Right lobe of liver (tissue), 6 donors: Measurements from ENCODE around the gene ATG7. TPM values are rescaled to one million over a fixed set of nuclear protein-coding genes. Genes with fewer than 3 reads are reported as not detected.

ENCODE experiments used
- ATAC-seq, 4 donors: fragments of 200-7000 bp; cut with Tn5 transposase; one replicate each; pipeline ENCODE4 v1.9.1; 2020; ENCODE audit warnings: mild to moderate bottlenecking in 4 of 4, moderate library complexity in 4 of 4
- DNase-seq, 3 donors: peaks; one replicate each; pipeline ENCODE4 v3.0.0-alpha.2; 2020
- H3K27ac ChIP-seq, 3 donors: fragments of 200-600 bp; one replicate each; pipeline ENCODE4 v1.8.0; 2022
- H3K27me3 ChIP-seq, 2 donors: fragments of 200-600 bp; one replicate each; pipeline ENCODE4 v1.8.0; 2022
- H3K36me3 ChIP-seq, 4 donors: fragments of 200-600 bp; sonication (generic) in 1 of 4; one replicate each; pipeline versions ENCODE4 v1.5.1 to v1.8.0; 2017 to 2022; ENCODE audit warnings: control low read depth in 1 of 4
- H3K4me1 ChIP-seq, 4 donors: fragments of 200-600 bp; sonication (generic) in 1 of 4; one replicate each; pipeline versions ENCODE4 v1.5.1 to v1.8.0; 2017 to 2022; ENCODE audit warnings: control low read depth in 1 of 4
- H3K4me3 ChIP-seq, 3 donors: fragments of 200-600 bp; one replicate each; pipeline ENCODE4 v1.8.0; 2022
- H3K9me3 ChIP-seq, 4 donors: fragments of 200-600 bp; sonication (generic) in 1 of 4; one replicate each; pipeline versions ENCODE4 v1.5.1 to v1.8.0; 2017 to 2022; ENCODE audit warnings: control low read depth in 1 of 4
- POLR2A ChIP-seq: fragments of 450-650 bp; IDR thresholded peaks from one replicate; pipeline ENCODE4 v1.6.1; 2017; ENCODE audit warnings: antibody characterized with exemption, mild to moderate bottlenecking
- WGBS: methylation state at CpG from one replicate; pipeline ENCODE4 v1.1.6; 2018; ENCODE audit warnings: low coverage, low lambda C conversion rate; ENCODE audit not compliant: insufficient coverage; ENCODE audit errors: missing lambda C conversion rate; 5-methylcytosine and 5-hydroxymethylcytosine counted together
- intact Hi-C, 2 donors: fragments of 100-400 bp; cut with DNase I; formaldehyde crosslinking; loops; one replicate each; pipeline versions ENCODE4 v1.11.2 to v1.14.1; 2022
- total RNA-seq, 6 experiments: library from RNA; depleted of rRNA in 2 of 6; stranded (reverse); fragments of >200 nt in 2 of 6; fragmentation: NEBNext Ultra II Directional in 3 of 6; extraction: Animal tissue kit (Norgen Biotek cat#: 25700) in 3 of 6; gene quantifications; one replicate each; pipeline versions ENCODE4 v1.1.0 to v1.2.4, GENCODE V29; 2016 to 2023
- TF ChIP-seq, protein P1 (sequence below), 4 donors: fragments of 200-600 bp in 3 of 4; fragments of 450-650 bp in 1 of 4; IDR thresholded peaks; one replicate each; pipeline versions ENCODE4 v1.5.1 to v1.8.0; 2016 to 2022; ENCODE audit warnings: antibody characterized with exemption in 4 of 4, mild to moderate bottlenecking in 2 of 4
- donor health status: DM: no; HTN: yes; CAD: no.
- donor health status: DM: no; HTN: no; CAD: no.
- donor health status: DM: no; HTN: no; CAD: no.
- donor health status: DM: no; HTN: yes; CAD: no.
- donor health status: DM: no; HTN: yes; CAD: no.

The ATG7 gene
- total RNA-seq, 6 experiments from 2014 or later, result 13.6 to 21.1 (median 15.8) TPM

DNA sequence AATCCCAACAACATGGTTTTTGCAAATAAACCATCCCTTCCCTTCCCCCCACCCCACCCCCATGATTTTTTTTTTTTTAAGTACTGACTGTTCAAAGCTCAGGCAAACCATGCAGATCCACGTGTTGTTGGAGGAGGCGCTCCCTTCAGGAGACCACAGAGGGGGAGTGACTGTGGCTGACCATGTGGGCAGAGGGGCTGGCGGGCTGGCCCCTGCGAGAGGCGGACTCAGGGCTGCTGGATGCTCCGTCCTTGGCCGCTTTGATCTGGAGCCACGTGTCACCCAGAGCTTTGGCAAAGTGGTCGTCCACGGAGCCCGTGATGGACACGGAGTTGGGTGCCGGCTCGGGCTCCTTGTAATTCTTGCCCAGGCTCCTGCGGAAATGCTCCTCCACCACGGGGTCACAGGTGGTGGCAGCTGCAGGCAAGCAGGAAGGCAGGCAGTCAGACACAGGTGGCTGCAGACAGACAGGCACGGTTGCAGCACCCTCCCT, 286.3 kb downstream of the ATG7 start:
- ATAC-seq (no peak), DNase-seq (no peak)
- 86% methylated on average over 5 of the region's 17 CpGs for WGBS
- peaks cover 0 to 24% (median 6%) of the 10 kb centered on the region in 4 donors for H3K36me3 ChIP-seq
- H3K4me1 ChIP-seq, result peaks cover 0 to 7% (median 3%) of the 10 kb centered on the region in 4 donors
- no peak for TF ChIP-seq POLR2A
- TF ChIP-seq, protein P1, sequence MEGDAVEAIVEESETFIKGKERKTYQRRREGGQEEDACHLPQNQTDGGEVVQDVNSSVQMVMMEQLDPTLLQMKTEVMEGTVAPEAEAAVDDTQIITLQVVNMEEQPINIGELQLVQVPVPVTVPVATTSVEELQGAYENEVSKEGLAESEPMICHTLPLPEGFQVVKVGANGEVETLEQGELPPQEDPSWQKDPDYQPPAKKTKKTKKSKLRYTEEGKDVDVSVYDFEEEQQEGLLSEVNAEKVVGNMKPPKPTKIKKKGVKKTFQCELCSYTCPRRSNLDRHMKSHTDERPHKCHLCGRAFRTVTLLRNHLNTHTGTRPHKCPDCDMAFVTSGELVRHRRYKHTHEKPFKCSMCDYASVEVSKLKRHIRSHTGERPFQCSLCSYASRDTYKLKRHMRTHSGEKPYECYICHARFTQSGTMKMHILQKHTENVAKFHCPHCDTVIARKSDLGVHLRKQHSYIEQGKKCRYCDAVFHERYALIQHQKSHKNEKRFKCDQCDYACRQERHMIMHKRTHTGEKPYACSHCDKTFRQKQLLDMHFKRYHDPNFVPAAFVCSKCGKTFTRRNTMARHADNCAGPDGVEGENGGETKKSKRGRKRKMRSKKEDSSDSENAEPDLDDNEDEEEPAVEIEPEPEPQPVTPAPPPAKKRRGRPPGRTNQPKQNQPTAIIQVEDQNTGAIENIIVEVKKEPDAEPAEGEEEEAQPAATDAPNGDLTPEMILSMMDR (IDR thresholded peaks at IDR 0.05), result no peak
- H3K4me3 ChIP-seq, result no peak overlapping the region
- H3K27ac ChIP-seq, result no peak overlapping the region
- intact Hi-C loops, result no loop called here
- no peaks in the 10 kb centered on the region for H3K9me3 ChIP-seq
- H3K27me3 ChIP-seq, result no peaks in the 10 kb centered on the region

DNA sequence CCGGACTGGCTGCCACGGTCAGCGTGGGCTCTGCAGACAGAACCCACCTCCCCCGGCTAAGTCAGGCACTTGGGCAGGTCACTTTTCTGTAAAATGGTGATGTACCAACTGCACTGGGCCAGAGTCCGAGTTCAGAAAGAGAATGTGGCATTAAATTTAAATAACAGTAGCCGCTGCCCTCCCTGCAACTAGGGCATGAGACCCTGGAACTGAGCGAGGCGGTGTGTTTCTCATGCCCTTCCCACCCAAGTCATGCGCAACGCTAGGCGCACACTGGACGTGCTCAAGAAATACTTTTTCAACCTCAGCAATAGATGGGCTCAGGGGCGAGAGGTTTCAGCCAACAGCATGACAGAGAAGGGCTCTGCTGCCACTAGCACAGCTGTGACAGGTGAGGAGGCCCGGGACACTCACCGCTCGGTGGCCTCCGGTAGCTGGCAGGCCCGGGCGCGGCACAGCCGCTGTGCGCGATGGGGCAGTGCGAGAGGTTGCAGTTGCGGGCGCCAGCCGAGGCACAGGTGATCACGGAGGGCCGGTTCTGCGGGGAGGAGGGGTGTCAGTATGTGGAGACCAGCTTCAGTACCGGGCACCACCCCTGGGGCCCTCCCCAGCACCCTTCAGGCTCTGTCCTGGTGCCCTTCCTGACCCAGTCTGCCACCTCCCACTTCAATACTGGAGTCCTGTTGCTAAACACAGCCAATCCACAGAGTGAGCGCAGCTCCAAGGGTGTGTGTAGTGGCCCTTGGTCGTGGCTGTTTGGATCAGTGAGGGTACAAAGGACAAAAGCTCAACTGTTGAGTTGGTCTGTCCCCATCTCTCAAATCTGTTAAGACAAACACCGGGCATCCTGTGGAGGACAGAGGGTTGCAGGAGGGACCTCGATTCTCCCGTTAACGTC, 287.0 kb downstream of the ATG7 start:
- no peak overlapping the region for H3K4me3 ChIP-seq
- peaks cover 0 to 24% (median 6%) of the 10 kb centered on the region in 4 donors for H3K36me3 ChIP-seq
- ATAC-seq (peak in 2 of 4 donors; percentile 3 to 5), DNase-seq (no peak)
- 79% methylated on average over 10 of the region's 37 CpGs for WGBS
- intact Hi-C loops, result no loop called here
- no peaks in the 10 kb centered on the region for H3K9me3 ChIP-seq
- no peaks in the 10 kb centered on the region for H3K27me3 ChIP-seq
- H3K27ac ChIP-seq, result no peak overlapping the region
- TF ChIP-seq, protein P1 (IDR thresholded peaks at IDR 0.05), result no peak
- no peak for TF ChIP-seq POLR2A
- H3K4me1 ChIP-seq, result no peaks in the 10 kb centered on the region

DNA sequence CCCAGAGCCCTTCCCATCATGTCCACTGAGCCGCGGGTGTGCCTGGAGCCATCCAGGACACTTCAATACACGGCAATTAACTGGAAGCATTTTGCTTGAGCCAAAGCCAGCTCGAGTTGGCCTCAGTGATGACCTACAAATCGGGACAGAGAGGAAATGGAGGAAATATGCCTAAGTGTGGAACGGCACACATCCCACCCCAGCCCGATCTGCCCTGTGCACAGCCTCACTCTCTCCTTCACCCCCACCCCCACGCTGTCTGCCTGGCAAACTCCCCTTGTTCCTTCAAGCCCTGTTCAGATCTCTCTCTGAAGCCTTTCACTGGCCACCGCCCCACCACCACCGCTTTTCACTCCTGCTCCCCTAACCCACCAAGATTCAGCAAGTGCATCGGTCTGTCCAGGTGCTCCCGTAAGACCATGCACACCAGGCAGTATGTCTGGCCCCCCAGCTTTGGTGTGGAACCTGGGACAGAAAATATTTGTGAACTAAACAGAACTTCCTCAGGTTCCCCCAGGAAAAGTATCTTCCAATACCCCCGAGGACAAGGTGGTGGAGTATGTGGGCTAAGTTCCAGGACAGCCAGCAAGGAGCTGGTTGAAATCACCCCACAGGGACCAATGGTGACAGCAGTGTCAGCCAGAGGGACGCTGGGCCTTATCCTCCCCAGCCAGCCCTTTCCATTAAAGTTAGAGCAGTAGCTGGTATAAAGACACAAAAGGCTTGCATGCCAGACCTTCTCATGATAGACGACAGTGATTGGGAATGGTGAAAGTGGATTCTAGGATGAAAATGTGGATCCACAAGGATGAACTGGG, 287.8 kb downstream of the ATG7 start:
- Histone ChIP-seq H3K36me3 (peaks cover 0 to 24% (median 6%) of the 10 kb centered on the region in 4 donors), H3K4me1 (no peaks in the 10 kb centered on the region), H3K9me3 (no peaks in the 10 kb centered on the region), H3K27me3 (no peaks in the 10 kb centered on the region), H3K4me3 (no peak overlapping the region), H3K27ac (no peak overlapping the region)
- WGBS, result 89% methylated on average over 9 of the region's 15 CpGs
- TF ChIP-seq, protein P1 (IDR thresholded peaks at IDR 0.05), result no peak
- no peak for TF ChIP-seq POLR2A
- intact Hi-C loops, result no loop called here
- peak in 2 of 4 donors; percentile 7 to 16 for ATAC-seq
- no peak for DNase-seq

DNA sequence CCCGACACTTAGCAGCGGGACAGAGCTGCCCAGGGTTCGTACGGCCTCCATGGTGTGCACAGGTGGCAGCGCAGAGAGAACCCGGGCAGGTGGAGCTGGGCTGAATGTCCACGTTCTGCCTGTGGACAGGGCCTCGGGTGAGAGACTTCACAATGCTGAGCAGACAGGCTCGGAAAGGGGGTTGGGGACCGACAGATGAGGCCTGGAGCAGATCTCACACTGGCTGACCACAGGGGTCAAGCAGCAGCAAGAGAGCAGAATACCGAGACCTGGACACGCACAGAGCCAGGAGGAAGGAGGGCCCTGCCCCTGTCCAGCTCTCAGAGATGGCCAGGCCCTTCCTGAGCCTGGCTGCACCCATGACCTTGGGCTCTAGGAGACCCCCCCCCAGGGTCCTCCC, 288.5 kb downstream of the ATG7 start:
- H3K27ac ChIP-seq, result no peak overlapping the region
- no peak for ATAC-seq
- TF ChIP-seq POLR2A, result no peak
- TF ChIP-seq, protein P1 (IDR thresholded peaks at IDR 0.05), result no peak
- no peaks in the 10 kb centered on the region for H3K27me3 ChIP-seq
- no peak overlapping the region for H3K4me3 ChIP-seq
- no peaks in the 10 kb centered on the region for H3K4me1 ChIP-seq
- peaks cover 0 to 24% (median 6%) of the 10 kb centered on the region in 4 donors for H3K36me3 ChIP-seq
- H3K9me3 ChIP-seq, result no peaks in the 10 kb centered on the region
- intact Hi-C loops, result no loop called here
- 100% methylated on average over 1 of the region's 12 CpGs for WGBS
- DNase-seq, result no peak
